ENCODE measurements around the gene MYCL. TPM values are rescaled to one million over a fixed set of nuclear protein-coding genes. Genes with fewer than 3 reads are reported as not detected.

MYCL gene
- total RNA-seq, 1 donor from 2014 or later: 0.44 TPM

DNA sequence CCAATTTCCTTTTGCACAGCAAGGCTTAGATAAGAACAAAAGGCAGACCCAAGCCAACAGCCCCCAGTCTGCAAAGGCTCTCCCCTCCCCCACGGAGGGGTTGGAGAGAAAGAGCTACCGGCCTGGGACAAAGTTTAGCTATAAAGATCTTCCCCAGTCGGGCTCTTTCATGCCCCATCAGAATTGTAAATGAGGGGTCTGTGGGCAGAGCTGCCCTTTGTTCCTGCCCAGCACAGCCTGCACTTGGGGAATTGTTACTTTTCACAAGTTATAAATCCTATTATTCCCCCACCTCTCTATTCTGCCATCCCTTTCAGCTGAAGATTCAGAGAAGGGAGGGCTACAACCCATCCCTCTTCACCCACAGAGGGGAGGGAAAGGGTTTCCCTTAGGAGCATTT lies 3.5 kb downstream of the MYCL start:
- Histone ChIP-seq H3K27me3 (ENCODE audit: low read depth) (peaks cover 77% of the 10 kb centered on the region), H3K27ac (replicated peaks) (no peak overlapping the region), H3K36me3 (no peaks in the 10 kb centered on the region), H3K4me3 (no peak overlapping the region), H3K9me3 (replicated peaks) (no peaks in the 10 kb centered on the region), H3K4me1 (peaks cover 23% of the 10 kb centered on the region)
- TF ChIP-seq, protein P1, sequence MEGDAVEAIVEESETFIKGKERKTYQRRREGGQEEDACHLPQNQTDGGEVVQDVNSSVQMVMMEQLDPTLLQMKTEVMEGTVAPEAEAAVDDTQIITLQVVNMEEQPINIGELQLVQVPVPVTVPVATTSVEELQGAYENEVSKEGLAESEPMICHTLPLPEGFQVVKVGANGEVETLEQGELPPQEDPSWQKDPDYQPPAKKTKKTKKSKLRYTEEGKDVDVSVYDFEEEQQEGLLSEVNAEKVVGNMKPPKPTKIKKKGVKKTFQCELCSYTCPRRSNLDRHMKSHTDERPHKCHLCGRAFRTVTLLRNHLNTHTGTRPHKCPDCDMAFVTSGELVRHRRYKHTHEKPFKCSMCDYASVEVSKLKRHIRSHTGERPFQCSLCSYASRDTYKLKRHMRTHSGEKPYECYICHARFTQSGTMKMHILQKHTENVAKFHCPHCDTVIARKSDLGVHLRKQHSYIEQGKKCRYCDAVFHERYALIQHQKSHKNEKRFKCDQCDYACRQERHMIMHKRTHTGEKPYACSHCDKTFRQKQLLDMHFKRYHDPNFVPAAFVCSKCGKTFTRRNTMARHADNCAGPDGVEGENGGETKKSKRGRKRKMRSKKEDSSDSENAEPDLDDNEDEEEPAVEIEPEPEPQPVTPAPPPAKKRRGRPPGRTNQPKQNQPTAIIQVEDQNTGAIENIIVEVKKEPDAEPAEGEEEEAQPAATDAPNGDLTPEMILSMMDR (IDR thresholded peaks at IDR 0.05; ENCODE audit: borderline replicate concordance): no peak
- DNase-seq: no peak
- intact Hi-C loops (cut with micrococcal nuclease): no loop called here

DNA sequence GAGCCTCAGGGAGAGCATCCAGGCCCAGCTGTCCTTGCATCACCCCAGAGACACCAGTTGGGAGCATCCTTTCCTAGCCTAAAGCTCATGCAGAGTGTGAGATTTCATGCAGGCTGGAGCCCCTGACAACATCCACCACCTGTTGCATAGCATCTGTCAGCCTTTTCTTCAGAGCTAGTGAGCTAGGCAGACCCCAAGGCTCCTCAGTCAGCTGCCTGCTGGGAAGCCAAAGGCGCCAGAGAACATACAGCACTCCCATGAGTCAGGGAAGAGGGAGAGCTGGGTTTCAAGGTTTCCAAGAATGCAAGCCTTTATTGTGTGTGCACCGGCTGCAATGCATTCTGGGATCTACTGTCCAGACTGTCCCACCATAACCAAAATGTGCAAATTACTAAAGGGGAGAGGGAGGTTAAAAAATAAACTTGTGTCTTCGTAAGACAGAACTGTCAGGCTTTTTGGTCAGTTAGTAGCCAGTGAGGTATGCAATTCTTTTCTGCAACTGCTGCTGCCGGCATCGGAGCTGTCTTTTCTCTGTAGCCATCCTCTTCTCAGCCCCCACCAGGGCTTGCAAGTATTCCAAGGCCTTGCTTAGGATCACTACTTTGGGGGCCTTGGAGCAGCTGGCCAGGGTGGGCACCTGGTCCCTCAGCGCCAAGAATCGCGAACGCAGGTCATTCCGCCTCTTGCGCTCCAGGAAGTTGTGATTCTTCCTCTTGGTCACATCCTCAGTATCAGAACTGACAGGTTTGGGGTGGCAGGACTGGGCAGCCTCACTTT lies 4.6 kb downstream of the MYCL start:
- peaks cover 29% of the 10 kb centered on the region for H3K4me1 ChIP-seq
- H3K4me3 ChIP-seq: no peak overlapping the region
- H3K27me3 ChIP-seq (ENCODE audit: low read depth): peaks cover 67% of the 10 kb centered on the region
- TF ChIP-seq, protein P1 (IDR thresholded peaks at IDR 0.05; ENCODE audit: borderline replicate concordance): no peak
- no peak overlapping the region for H3K27ac ChIP-seq (replicated peaks)
- no peaks in the 10 kb centered on the region for H3K36me3 ChIP-seq
- H3K9me3 ChIP-seq (replicated peaks): no peaks in the 10 kb centered on the region
- no peak for DNase-seq
- intact Hi-C loops (cut with micrococcal nuclease): no loop called here

DNA sequence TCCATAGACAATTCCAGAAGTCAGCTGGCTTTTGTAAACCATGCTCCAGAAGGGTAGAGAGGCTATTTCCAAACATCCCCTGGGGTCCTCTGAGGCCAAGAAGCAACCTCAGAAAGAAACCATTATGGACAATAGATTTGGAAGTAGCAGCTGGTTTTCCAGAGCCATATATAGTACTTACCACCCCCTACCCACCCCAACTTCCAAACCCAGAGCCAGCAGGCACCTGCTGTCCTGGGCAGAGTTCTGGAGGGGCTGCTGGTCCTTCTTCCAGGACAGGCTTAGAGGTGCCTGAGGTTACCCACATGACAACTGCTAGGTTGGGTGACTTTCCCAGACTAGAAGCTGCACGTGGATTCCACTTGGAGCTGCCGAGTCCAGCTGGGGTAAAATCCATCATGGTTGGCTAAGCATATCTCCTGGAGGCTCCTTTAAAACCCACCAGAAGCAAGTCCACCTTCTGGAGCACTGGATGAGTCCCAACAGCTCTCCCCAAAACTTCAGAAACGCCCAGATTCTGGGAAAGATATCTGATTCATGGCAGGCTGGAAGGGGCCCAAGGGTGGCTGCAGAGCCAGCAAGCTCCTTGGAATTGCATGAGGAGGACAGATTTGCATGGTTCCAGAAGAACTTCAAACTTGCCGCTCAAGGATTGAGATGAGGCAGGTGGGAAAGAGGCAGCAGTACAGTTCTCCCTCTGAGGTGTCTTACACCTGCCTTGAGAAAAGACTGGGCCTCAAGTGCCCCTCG lies 5.8 kb downstream of the MYCL start:
- no peak overlapping the region for H3K27ac ChIP-seq (replicated peaks)
- TF ChIP-seq, protein P1 (IDR thresholded peaks at IDR 0.05; ENCODE audit: borderline replicate concordance): no peak
- peaks cover 65% of the 10 kb centered on the region for H3K27me3 ChIP-seq (ENCODE audit: low read depth)
- H3K4me1 ChIP-seq: peaks cover 21% of the 10 kb centered on the region
- no peak for DNase-seq
- no peak overlapping the region for H3K4me3 ChIP-seq
- no peaks in the 10 kb centered on the region for H3K36me3 ChIP-seq
- intact Hi-C loops (cut with micrococcal nuclease): no loop called here
- no peaks in the 10 kb centered on the region for H3K9me3 ChIP-seq (replicated peaks)

DNA sequence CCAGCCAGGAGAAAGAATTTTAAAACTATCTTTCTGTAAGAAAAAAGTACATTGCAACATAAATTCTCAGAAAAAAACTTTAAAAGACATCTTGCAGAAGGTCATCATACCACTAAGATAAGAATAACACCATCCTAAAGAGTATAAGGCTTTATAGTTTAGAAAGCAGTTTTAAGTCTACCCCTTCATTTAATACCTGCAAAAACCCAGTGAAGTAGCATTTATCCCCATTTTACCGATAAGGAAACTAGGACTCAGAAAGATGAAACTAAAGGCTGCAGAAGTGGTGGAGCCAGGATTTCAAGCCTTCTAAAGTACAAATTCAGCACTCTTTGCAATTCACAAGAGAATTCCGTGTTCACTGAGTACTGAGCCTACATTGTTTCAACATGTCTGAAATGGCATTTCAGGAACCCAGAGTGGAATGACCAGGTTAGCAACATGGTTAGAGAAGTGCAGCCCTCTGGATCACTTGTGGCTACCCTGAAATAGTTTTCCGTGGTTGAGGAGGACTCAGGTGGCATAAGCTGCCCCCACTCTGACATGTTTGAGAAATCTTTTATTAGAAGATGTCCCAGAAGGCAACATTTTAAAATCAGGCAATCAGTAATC lies 6.7 kb downstream of the MYCL start:
- TF ChIP-seq, protein P1 (IDR thresholded peaks at IDR 0.05; ENCODE audit: borderline replicate concordance): no peak
- DNase-seq: no peak
- peaks cover 56% of the 10 kb centered on the region for H3K27me3 ChIP-seq (ENCODE audit: low read depth)
- intact Hi-C loops (cut with micrococcal nuclease): no loop called here
- H3K9me3 ChIP-seq (replicated peaks): no peaks in the 10 kb centered on the region
- no peak overlapping the region for H3K27ac ChIP-seq (replicated peaks)
- H3K4me3 ChIP-seq: no peak overlapping the region
- peaks cover 15% of the 10 kb centered on the region for H3K4me1 ChIP-seq
- no peaks in the 10 kb centered on the region for H3K36me3 ChIP-seq

DNA sequence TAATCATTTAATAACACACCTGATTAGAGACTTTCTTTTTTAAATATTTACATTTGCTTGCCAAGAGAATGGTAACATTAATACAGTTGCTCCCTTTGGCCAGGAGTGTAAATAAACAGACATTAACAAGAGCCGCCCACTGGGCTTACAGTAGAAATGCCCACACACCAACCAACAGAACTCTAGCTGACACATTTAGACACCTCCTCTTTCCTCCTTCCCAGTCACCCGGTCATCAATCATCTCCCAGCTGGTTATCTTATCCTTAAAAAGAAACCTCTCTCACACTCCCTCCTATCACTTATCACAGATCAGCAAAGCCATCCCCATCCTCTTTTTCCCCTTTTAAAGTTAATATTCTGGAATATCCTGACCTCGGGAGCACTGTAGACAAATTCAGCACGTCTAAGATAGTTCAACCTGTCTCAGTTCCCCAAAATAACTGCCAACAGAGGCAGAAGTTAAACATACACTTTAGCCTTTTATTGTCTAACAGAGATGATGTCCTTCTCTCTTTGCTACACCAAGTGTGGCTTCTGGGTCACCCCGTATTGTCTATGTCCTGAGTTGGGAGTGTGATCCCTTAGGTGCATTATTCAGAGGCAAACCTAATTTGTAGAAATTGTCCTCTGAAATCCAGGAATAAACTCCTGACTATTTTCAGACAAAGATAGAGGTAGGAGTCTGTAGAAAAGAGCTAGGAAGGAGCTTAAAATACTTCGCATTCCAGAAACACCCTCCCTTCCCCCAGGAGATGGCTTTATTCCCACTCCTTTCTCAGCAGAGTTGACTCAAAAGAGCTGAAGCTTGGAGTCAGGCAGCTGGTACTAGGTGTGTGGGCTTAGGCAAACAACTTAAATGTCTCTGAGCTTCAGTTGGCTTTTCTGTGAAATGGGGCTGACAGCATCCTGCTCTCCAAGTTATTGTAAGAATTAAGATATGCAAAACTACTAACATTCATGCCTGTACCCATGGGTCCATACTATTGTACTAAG lies 8.8 kb downstream of the MYCL start:
- no peak overlapping the region for H3K27ac ChIP-seq (replicated peaks)
- peaks cover 43% of the 10 kb centered on the region for H3K27me3 ChIP-seq (ENCODE audit: low read depth)
- no peaks in the 10 kb centered on the region for H3K9me3 ChIP-seq (replicated peaks)
- no peak overlapping the region for H3K4me3 ChIP-seq
- peaks cover 15% of the 10 kb centered on the region for H3K4me1 ChIP-seq
- no peaks in the 10 kb centered on the region for H3K36me3 ChIP-seq
- DNase-seq: no peak
- intact Hi-C loops (cut with micrococcal nuclease): no loop called here
- TF ChIP-seq, protein P1 (IDR thresholded peaks at IDR 0.05; ENCODE audit: borderline replicate concordance): no peak
